Peyer's patch (tissue), 4 donors: ENCODE results near the gene FIZ1.

Experiments
- POLR2A ChIP-seq, 2 donors: fragments of 450-650 bp; IDR thresholded peaks; one replicate each; pipeline ENCODE4 v1.5.1; 2017; ENCODE audit warnings: antibody characterized with exemption in 2 of 2, mild to moderate bottlenecking in 2 of 2, moderate library complexity in 2 of 2
- TF ChIP-seq, protein P1 (sequence below), 6 experiments: fragments of 450-650 bp in 4 of 6; fragments of 200-600 bp in 2 of 6; sonication (generic) in 1 of 6; IDR thresholded peaks; one replicate each; pipeline ENCODE4 v1.5.1; 2017 to 2019; ENCODE audit warnings: antibody characterized with exemption in 6 of 6, mild to moderate bottlenecking in 3 of 6, moderate library complexity in 1 of 6

- TF ChIP-seq, protein P1, sequence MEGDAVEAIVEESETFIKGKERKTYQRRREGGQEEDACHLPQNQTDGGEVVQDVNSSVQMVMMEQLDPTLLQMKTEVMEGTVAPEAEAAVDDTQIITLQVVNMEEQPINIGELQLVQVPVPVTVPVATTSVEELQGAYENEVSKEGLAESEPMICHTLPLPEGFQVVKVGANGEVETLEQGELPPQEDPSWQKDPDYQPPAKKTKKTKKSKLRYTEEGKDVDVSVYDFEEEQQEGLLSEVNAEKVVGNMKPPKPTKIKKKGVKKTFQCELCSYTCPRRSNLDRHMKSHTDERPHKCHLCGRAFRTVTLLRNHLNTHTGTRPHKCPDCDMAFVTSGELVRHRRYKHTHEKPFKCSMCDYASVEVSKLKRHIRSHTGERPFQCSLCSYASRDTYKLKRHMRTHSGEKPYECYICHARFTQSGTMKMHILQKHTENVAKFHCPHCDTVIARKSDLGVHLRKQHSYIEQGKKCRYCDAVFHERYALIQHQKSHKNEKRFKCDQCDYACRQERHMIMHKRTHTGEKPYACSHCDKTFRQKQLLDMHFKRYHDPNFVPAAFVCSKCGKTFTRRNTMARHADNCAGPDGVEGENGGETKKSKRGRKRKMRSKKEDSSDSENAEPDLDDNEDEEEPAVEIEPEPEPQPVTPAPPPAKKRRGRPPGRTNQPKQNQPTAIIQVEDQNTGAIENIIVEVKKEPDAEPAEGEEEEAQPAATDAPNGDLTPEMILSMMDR (IDR thresholded peaks at IDR 0.05) = no peak
- no peak for TF ChIP-seq POLR2A (IDR thresholded peaks at IDR 0.05)
These were observed 12.8 kb upstream of the FIZ1 start for GRCh38 chr19:55611983-55612645.
